Panc1 (cell line): ENCODE data around the gene HES2. TPM values are rescaled to one million over a fixed set of nuclear protein-coding genes. Genes with fewer than 3 reads are reported as not detected.

ENCODE experiments used
- ATAC-seq: fragments of 200-7000 bp; cut with Tn5 transposase; 2 replicates; pipeline ENCODE4 v1.9.1; 2020; ENCODE audit warnings: mild to moderate bottlenecking, moderate library complexity
- BruUV-seq: library from RNA; stranded (reverse); fragments of 400-500 nt; replicated peaks from 2 replicates; lab custom pipeline; 2021; lab: Mats Ljungman, UMichigan
- CTCF ChIA-PET: fragments of 300-600 bp; sonication (Branson Sonifier 250); formaldehyde crosslinking; loops from one replicate; lab custom pipeline; 2022; ENCODE audit warnings: antibody characterized with exemption; lab: Charles Lee
- POLR2A ChIA-PET: fragments of 300-600 bp; sonication (Branson Sonifier 250); formaldehyde crosslinking; loops from one replicate; lab custom pipeline; 2022; ENCODE audit warnings: antibody characterized with exemption; lab: Charles Lee
- DNase-seq: peaks from one replicate; pipeline ENCODE4 v3.0.0-alpha.2; 2010; ENCODE audit warnings: low read depth, low spot score
- H3K27ac ChIP-seq: 2 replicates; pipeline ENCODE4 v1.5.1; 2011; ENCODE audit warnings: mild to moderate bottlenecking, low read length, inconsistent platforms
- H3K27me3 ChIP-seq: fragments of 200-500 bp; sonication (Bioruptor generic); 2 replicates; pipeline ENCODE4 v1.6.0; 2014; ENCODE audit warnings: low read length, inconsistent platforms; ENCODE audit not compliant: control insufficient read depth, insufficient read depth
- H3K36me3 ChIP-seq: fragments of 200-500 bp; sonication (Bioruptor generic); 2 replicates; pipeline ENCODE4 v1.5.1; 2014; ENCODE audit warnings: inconsistent platforms, mild to moderate bottlenecking, low read length, moderate library complexity; ENCODE audit not compliant: control insufficient read depth, insufficient read depth
- H3K4me1 ChIP-seq: 2 replicates; pipeline ENCODE4 v1.5.1; 2011; ENCODE audit warnings: inconsistent platforms, mild to moderate bottlenecking, low read length, moderate library complexity; ENCODE audit not compliant: control insufficient read depth, insufficient read depth
- H3K4me3 ChIP-seq, 2 experiments: 2 replicates each; pipeline ENCODE4 v1.5.1; 2011 to 2012; ENCODE audit warnings: low read depth in 2 of 2, low read length in 2 of 2, mild to moderate bottlenecking in 2 of 2, inconsistent platforms in 1 of 2, moderate library complexity in 1 of 2
- H3K9me3 ChIP-seq: fragments of 200-500 bp; sonication (Bioruptor generic); 2 replicates; pipeline ENCODE4 v1.5.1; 2014; ENCODE audit warnings: low read depth, mild to moderate bottlenecking, inconsistent platforms, low read length, moderate library complexity; ENCODE audit not compliant: control insufficient read depth, insufficient read depth
- POLR2AphosphoS5 ChIP-seq: IDR thresholded peaks from 2 replicates; pipeline ENCODE4 v1.6.1; 2012; ENCODE audit warnings: mild to moderate bottlenecking, low read depth, low read length, moderate library complexity
- SIN3A ChIP-seq: IDR thresholded peaks from 2 replicates; pipeline ENCODE4 v1.6.1; 2012; ENCODE audit warnings: low read depth, mild to moderate bottlenecking, low read length, moderate library complexity, borderline replicate concordance; ENCODE audit not compliant: insufficient read depth
- TCF7L2 ChIP-seq: IDR thresholded peaks from 2 replicates; pipeline ENCODE4 v1.6.1; 2011; ENCODE audit warnings: mild to moderate bottlenecking, low read depth, low read length, inconsistent platforms
- in situ Hi-C: cut with HindIII; loops from 2 replicates; pipeline ENCODE4 v1.10.0; 2016; ENCODE audit warnings: low sequenced_read_pairs, low pct_unique_long_range_greater_than_20kb
- intact Hi-C: fragments of 100-400 bp; cut with micrococcal nuclease; formaldehyde crosslinking; loops from one replicate; pipeline ENCODE4 v1.10.0; 2022; ENCODE audit not compliant: unreplicated experiment
- total RNA-seq: library from RNA; stranded (reverse); gene quantifications from one replicate; pipeline ENCODE4 v1.2.1, GENCODE V29; 2021; ENCODE audit not compliant: unreplicated experiment
- TF ChIP-seq, protein P1 (sequence below): fragments of 450-650 bp; IDR thresholded peaks from 2 replicates; pipeline ENCODE4 v1.5.1; 2017; ENCODE audit warnings: mild to moderate bottlenecking
- TF ChIP-seq, protein P2 (sequence below), 2 experiments: IDR thresholded peaks; 2 replicates each; pipeline ENCODE4 v1.6.1; 2011 to 2012; ENCODE audit warnings: low read depth in 2 of 2, control low read depth in 1 of 2, low read length in 1 of 2, mild to moderate bottlenecking in 1 of 2, moderate library complexity in 1 of 2; ENCODE audit not compliant: insufficient read depth in 1 of 2

Gene HES2
- total RNA-seq, 1 experiment from 2014 or later = 11.1 TPM

GRCh38 chr1:6389971-6390370 is 29.7 kb downstream of the HES2 start:
- ATAC-seq (no peak), DNase-seq (no peak)
- no peaks in the 10 kb centered on the region for H3K27me3 ChIP-seq
- H3K9me3 ChIP-seq = no peaks in the 10 kb centered on the region
- ChIA-PET POLR2A (no interaction called here), CTCF (no interaction called here)
- no TSS peak for BruUV-seq
- TF ChIP-seq, protein P1, sequence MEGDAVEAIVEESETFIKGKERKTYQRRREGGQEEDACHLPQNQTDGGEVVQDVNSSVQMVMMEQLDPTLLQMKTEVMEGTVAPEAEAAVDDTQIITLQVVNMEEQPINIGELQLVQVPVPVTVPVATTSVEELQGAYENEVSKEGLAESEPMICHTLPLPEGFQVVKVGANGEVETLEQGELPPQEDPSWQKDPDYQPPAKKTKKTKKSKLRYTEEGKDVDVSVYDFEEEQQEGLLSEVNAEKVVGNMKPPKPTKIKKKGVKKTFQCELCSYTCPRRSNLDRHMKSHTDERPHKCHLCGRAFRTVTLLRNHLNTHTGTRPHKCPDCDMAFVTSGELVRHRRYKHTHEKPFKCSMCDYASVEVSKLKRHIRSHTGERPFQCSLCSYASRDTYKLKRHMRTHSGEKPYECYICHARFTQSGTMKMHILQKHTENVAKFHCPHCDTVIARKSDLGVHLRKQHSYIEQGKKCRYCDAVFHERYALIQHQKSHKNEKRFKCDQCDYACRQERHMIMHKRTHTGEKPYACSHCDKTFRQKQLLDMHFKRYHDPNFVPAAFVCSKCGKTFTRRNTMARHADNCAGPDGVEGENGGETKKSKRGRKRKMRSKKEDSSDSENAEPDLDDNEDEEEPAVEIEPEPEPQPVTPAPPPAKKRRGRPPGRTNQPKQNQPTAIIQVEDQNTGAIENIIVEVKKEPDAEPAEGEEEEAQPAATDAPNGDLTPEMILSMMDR = no peak
- TF ChIP-seq, protein P2, sequence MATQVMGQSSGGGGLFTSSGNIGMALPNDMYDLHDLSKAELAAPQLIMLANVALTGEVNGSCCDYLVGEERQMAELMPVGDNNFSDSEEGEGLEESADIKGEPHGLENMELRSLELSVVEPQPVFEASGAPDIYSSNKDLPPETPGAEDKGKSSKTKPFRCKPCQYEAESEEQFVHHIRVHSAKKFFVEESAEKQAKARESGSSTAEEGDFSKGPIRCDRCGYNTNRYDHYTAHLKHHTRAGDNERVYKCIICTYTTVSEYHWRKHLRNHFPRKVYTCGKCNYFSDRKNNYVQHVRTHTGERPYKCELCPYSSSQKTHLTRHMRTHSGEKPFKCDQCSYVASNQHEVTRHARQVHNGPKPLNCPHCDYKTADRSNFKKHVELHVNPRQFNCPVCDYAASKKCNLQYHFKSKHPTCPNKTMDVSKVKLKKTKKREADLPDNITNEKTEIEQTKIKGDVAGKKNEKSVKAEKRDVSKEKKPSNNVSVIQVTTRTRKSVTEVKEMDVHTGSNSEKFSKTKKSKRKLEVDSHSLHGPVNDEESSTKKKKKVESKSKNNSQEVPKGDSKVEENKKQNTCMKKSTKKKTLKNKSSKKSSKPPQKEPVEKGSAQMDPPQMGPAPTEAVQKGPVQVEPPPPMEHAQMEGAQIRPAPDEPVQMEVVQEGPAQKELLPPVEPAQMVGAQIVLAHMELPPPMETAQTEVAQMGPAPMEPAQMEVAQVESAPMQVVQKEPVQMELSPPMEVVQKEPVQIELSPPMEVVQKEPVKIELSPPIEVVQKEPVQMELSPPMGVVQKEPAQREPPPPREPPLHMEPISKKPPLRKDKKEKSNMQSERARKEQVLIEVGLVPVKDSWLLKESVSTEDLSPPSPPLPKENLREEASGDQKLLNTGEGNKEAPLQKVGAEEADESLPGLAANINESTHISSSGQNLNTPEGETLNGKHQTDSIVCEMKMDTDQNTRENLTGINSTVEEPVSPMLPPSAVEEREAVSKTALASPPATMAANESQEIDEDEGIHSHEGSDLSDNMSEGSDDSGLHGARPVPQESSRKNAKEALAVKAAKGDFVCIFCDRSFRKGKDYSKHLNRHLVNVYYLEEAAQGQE (IDR thresholded peaks at IDR 0.05; ENCODE audit: insufficient read depth in 1 of 2, low read depth in 2 of 2, low read length in 1 of 2) = no peak
- TF ChIP-seq SIN3A (no peak), TCF7L2 (no peak), POLR2AphosphoS5 (no peak)
- peaks cover 38% of the 10 kb centered on the region for H3K4me1 ChIP-seq
- H3K27ac ChIP-seq = no peak overlapping the region; the same call in 1 of the 2 replicates
- intact Hi-C loops = no loop called here
- H3K4me3 ChIP-seq = no peak overlapping the region
- in situ Hi-C loops = no loop called here
- no peaks in the 10 kb centered on the region for H3K36me3 ChIP-seq

- ATAC-seq = peak; percentile 4; the same call in 1 of the 2 replicates
- H3K27ac ChIP-seq = peak overlapping the region; percentile 90
- TF ChIP-seq SIN3A (no peak), TCF7L2 (0 out of 2 replicates have a peak, but pooled peaks have one; percentile 26)
- ChIA-PET POLR2A (interaction anchor here (0.6 kb wide), 2 partner anchors 30 to 47 kb away, joined by 3 to 6 read pairs; no protein-coding TSS in a partner anchor), CTCF (interaction anchor here (0.5 to 0.6 kb wide), 2 partner anchors 24 to 36 kb away, joined by 4 to 5 read pairs; no protein-coding TSS in a partner anchor)
- BruUV-seq = no TSS peak
- peaks cover 29% of the 10 kb centered on the region for H3K4me1 ChIP-seq
- H3K36me3 ChIP-seq = no peaks in the 10 kb centered on the region
- peak overlapping the region; percentile 25 to 54 for H3K4me3 ChIP-seq
- in situ Hi-C loops = no loop called here
- intact Hi-C loops = no loop called here
- no peak for DNase-seq
- no peaks in the 10 kb centered on the region for H3K9me3 ChIP-seq
- no peaks in the 10 kb centered on the region for H3K27me3 ChIP-seq
Measured at GRCh38 chr1:6386371-6386949, 33.3 kb downstream of the HES2 start.
